Measurements from ENCODE around the gene CACNG5. TPM values are rescaled to one million over a fixed set of nuclear protein-coding genes. Genes with fewer than 3 reads are reported as not detected.
A peak's percentile ranks its signal among the peaks of the same experiment; 100 is the strongest.

The CACNG5 gene
- total and polyA plus RNA-seq, 2 donors (not counting 1 experiment from before 2014, with no cell fraction given), result not detected

DNA sequence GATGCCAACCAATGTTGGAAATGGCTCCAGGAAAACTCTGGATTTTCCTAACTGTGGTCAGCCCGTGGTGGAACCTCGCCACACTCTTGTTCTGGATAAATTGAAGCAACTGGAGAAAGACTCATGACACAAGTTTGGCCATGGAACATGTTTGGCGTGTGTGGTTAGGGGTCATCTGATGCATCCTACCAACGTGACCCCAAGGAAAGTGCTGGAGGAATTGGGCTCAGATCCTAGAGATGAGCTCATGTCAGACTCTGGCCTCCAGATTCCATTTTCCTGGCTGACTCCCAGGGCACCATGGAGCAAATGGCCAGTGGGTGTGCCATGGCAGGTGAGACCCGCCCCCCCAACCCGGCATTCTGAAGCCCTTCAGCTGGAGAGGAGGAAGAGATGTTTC lies 58.5 kb downstream of the CACNG5 start:
- Histone ChIP-seq H3K9me3 (ENCODE audit: control insufficient read depth, insufficient read depth, low read depth, low read length) (no peaks in the 10 kb centered on the region), H2AFZ (ENCODE audit: low read length) (no peak overlapping the region), H3K27ac (ENCODE audit: insufficient read depth, low read length) (no peak overlapping the region), H3K9ac (ENCODE audit: insufficient read depth, low read length) (no peak overlapping the region), H3K79me2 (ENCODE audit: control insufficient read depth, insufficient read depth, low read length) (no peaks in the 10 kb centered on the region), H3K36me3 (ENCODE audit: control insufficient read depth, insufficient read depth, low read length) (no peaks in the 10 kb centered on the region), H4K20me1 (ENCODE audit: control insufficient read depth, extremely low read depth, insufficient read depth, low read length) (no peaks in the 10 kb centered on the region), H3K27me3 (ENCODE audit: control insufficient read depth, insufficient read depth, low read length) (no peaks in the 10 kb centered on the region), H3K4me1 (ENCODE audit: control insufficient read depth, extremely low read depth, insufficient read depth, low read length) (no peaks in the 10 kb centered on the region), H3K4me2 (ENCODE audit: extremely low read depth, insufficient read depth, low read length) (no peak overlapping the region), H3K4me3 (replicated peaks in 1 of 4; ENCODE audit: control extremely low read depth in 1 of 4, insufficient read depth in 1 of 4, low read depth in 3 of 4, low read length in 4 of 4) (no peak overlapping the region)
- TF ChIP-seq, protein P1, sequence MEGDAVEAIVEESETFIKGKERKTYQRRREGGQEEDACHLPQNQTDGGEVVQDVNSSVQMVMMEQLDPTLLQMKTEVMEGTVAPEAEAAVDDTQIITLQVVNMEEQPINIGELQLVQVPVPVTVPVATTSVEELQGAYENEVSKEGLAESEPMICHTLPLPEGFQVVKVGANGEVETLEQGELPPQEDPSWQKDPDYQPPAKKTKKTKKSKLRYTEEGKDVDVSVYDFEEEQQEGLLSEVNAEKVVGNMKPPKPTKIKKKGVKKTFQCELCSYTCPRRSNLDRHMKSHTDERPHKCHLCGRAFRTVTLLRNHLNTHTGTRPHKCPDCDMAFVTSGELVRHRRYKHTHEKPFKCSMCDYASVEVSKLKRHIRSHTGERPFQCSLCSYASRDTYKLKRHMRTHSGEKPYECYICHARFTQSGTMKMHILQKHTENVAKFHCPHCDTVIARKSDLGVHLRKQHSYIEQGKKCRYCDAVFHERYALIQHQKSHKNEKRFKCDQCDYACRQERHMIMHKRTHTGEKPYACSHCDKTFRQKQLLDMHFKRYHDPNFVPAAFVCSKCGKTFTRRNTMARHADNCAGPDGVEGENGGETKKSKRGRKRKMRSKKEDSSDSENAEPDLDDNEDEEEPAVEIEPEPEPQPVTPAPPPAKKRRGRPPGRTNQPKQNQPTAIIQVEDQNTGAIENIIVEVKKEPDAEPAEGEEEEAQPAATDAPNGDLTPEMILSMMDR (conservative IDR thresholded peaks at IDR 0.05 in 1 of 2, IDR thresholded peaks at IDR 0.05 in 1 of 2; ENCODE audit: low read depth in 1 of 2, low read length in 2 of 2), result no peak
- TF ChIP-seq EZH2 (IDR thresholded peaks at IDR 0.05; ENCODE audit: low read length, missing control alignments), result no peak
- DNase-seq (ENCODE audit: low read depth in 2 of 2), result peak in 1 of 2 donors; percentile 6

DNA sequence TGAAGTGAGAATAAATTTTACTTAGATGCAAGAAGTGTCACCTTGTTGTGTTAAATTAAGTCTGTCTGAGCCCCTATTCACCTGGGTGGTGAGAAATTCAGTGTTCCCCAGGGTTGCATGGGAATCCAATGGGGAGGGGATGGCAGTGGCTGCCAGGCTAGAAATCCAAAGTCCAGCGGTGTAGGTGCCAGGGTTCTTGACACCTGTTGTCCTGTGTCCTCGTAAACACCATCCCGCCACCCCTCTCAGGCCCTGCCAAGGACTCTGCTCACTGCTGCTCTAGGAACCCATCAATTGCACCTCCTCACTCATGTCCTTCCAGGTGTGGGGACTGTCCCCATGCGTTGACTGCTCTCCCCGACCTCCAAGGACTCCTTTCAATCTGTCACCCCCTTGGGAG lies 58.9 kb downstream of the CACNG5 start:
- TF ChIP-seq, protein P1 (conservative IDR thresholded peaks at IDR 0.05 in 1 of 2, IDR thresholded peaks at IDR 0.05 in 1 of 2; ENCODE audit: low read depth in 1 of 2, low read length in 2 of 2), result no peak
- TF ChIP-seq EZH2 (IDR thresholded peaks at IDR 0.05; ENCODE audit: low read length, missing control alignments), result no peak
- H3K9ac ChIP-seq (ENCODE audit: insufficient read depth, low read length), result no peak overlapping the region

DNA sequence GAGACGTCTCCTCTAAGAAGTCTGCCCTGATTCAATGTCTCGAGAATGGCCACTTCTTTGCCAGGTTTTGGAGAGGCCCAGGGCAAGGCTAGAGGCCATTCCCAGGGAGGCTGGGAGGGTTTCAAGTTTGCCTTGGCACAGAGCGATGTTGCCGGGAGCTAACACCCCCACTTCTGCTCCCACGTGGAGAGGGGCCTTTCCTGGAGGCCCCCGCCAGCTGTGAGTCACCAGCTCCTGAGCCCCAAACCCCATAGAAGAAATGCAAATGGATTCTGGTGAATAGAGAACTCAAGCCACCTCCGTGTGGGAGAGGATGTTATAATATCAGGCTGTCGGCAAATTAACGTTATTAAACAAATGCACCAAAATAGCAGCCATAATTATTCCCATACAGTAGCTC lies 62.2 kb downstream of the CACNG5 start:
- H3K4me2 ChIP-seq (ENCODE audit: extremely low read depth, insufficient read depth, low read length), result no peak overlapping the region
- H3K27ac ChIP-seq (ENCODE audit: insufficient read depth, low read length), result no peak overlapping the region
- TF ChIP-seq, protein P1 (conservative IDR thresholded peaks at IDR 0.05 in 1 of 2, IDR thresholded peaks at IDR 0.05 in 1 of 2; ENCODE audit: low read depth in 1 of 2, low read length in 2 of 2), result no peak
- TF ChIP-seq EZH2 (IDR thresholded peaks at IDR 0.05; ENCODE audit: low read length, missing control alignments), result no peak

More for the DNA sequence above, 58.9 kb downstream of the CACNG5 start:
- Histone ChIP-seq H3K36me3 (ENCODE audit: control insufficient read depth, insufficient read depth, low read length) (no peaks in the 10 kb centered on the region), H3K27ac (ENCODE audit: insufficient read depth, low read length) (no peak overlapping the region), H3K4me2 (ENCODE audit: extremely low read depth, insufficient read depth, low read length) (no peak overlapping the region), H3K4me3 (replicated peaks in 1 of 4; ENCODE audit: control extremely low read depth in 1 of 4, insufficient read depth in 1 of 4, low read depth in 3 of 4, low read length in 4 of 4) (no peak overlapping the region), H3K9me3 (ENCODE audit: control insufficient read depth, insufficient read depth, low read depth, low read length) (no peaks in the 10 kb centered on the region), H3K27me3 (ENCODE audit: control insufficient read depth, insufficient read depth, low read length) (no peaks in the 10 kb centered on the region), H4K20me1 (ENCODE audit: control insufficient read depth, extremely low read depth, insufficient read depth, low read length) (no peaks in the 10 kb centered on the region), H3K4me1 (ENCODE audit: control insufficient read depth, extremely low read depth, insufficient read depth, low read length) (no peaks in the 10 kb centered on the region), H3K79me2 (ENCODE audit: control insufficient read depth, insufficient read depth, low read length) (no peaks in the 10 kb centered on the region), H2AFZ (ENCODE audit: low read length) (no peak overlapping the region)
- no peak for DNase-seq (ENCODE audit: low read depth in 2 of 2)

More for the DNA sequence above, 62.2 kb downstream of the CACNG5 start:
- H2AFZ ChIP-seq (ENCODE audit: low read length), result no peak overlapping the region
- H4K20me1 ChIP-seq (ENCODE audit: control insufficient read depth, extremely low read depth, insufficient read depth, low read length), result no peaks in the 10 kb centered on the region
- H3K9ac ChIP-seq (ENCODE audit: insufficient read depth, low read length), result no peak overlapping the region
- H3K27me3 ChIP-seq (ENCODE audit: control insufficient read depth, insufficient read depth, low read length), result no peaks in the 10 kb centered on the region
- H3K79me2 ChIP-seq (ENCODE audit: control insufficient read depth, insufficient read depth, low read length), result no peaks in the 10 kb centered on the region
- H3K36me3 ChIP-seq (ENCODE audit: control insufficient read depth, insufficient read depth, low read length), result no peaks in the 10 kb centered on the region
- H3K4me3 ChIP-seq (replicated peaks in 1 of 4; ENCODE audit: control extremely low read depth in 1 of 4, insufficient read depth in 1 of 4, low read depth in 3 of 4, low read length in 4 of 4), result no peak overlapping the region
- H3K4me1 ChIP-seq (ENCODE audit: control insufficient read depth, extremely low read depth, insufficient read depth, low read length), result no peaks in the 10 kb centered on the region
- H3K9me3 ChIP-seq (ENCODE audit: control insufficient read depth, insufficient read depth, low read depth, low read length), result no peaks in the 10 kb centered on the region
- DNase-seq (ENCODE audit: low read depth in 2 of 2), result no peak

Data from fibroblast of lung (primary cell).